ENCODE results near the gene SASH1. TPM values are rescaled to one million over a fixed set of nuclear protein-coding genes. Genes with fewer than 3 reads are reported as not detected.
A peak's percentile ranks its signal among the peaks of the same experiment; 100 is the strongest.

The SASH1 gene
- polyA plus RNA-seq, 4 donors: 29.4 to 32.6 (median 31.1) TPM

DNA sequence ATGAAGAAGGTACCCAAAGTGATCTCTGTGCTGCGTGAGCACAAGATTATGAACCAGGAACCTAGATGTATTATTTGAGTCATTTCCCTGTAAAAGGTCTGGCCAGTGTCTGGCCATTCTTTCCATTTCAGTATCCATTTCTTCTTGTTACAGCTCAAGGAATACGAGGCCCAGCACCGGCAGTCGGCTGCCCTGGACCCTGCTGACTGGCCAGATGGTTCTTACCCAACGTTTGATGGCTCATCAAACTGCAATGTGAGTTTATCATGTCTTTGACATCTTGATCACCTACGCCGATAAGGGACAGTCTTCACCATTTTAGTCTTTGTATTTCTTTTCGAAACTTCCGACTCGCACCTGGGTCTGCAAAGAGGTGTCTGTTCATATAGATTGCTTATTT, 144.8 kb downstream of the SASH1 start:
- DNase-seq (ENCODE audit: low read depth in 4 of 4, low spot score in 3 of 4): no peak

DNA sequence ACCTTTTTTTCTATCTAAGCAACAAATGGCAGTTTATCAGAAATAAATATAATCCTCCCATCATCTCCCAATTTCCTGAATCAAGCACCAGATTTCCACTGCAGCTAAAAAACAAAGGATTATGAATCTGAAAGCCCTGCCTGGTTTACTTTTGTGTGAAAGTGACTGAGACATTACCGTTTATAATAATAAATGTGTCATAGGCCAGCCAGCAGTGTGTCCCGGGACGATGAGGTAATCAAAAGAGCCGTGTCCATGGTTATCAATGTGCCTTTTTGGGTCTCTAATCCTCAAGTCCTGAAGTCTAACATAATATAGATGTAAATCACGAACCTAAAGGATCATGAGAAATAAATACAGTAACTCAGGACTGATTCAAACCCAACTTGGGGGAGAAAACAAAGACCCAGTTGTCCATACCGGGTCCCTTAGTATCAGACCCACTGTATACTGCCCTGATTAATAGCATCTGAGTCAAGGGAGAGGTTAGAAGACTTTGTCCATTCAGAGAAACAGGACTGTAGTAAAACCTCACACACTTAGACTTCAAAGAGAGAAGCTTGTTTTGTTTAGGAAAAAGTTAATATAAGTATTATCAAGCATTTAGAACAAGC, 149.1 kb downstream of the SASH1 start:
- DNase-seq (ENCODE audit: low read depth in 4 of 4, low spot score in 3 of 4): no peak

DNA sequence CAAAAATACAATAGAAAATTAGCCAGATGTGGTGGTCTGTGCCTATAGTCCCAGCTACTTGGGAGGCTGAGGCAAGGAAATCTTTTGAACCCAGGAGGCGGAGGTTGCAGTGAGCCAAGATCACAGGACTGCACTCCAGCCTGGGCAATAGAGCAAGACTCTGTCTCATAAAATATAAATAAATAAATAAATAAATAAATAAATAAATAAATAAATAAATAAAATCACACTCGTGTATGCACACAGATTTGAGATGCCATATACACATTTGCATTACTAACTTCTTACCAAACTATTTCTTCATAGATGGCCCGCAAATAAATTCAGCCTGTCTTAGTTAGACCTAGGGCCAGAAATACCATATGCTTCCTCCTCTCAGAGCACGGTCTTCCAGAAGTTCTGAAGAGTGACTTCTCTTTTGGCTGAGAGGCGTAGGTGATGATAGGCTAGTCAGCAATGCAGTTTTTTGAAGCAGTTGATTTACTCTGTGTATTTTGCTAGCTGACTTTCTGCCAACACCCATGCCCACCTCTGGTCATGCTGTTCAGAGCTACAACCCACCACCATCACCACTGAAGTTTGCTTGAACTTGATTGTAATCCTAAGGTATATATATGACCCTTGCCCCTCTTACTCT, 150.1 kb downstream of the SASH1 start:
- no peak for DNase-seq (ENCODE audit: low read depth in 4 of 4, low spot score in 3 of 4)

DNA sequence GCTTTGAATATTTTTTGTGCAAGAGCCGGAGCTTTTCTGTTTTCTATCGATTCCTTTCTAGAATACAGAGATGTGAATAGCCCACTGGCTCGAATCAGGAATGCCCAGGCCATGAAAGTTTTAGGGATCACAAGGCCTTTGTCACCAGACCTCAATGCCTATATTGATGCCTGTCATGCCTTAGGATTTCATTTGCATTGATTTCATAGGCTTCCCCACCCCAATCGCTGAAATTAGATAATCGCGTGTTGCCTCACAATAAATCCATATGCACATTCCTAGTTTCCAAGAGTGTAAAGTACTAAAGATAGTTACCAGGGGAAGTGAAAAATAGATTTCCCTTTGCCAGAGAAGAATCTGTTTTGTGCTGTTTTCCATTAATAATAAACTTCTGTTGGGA, 150.8 kb downstream of the SASH1 start:
- DNase-seq (ENCODE audit: low read depth in 4 of 4, low spot score in 3 of 4): no peak

DNA sequence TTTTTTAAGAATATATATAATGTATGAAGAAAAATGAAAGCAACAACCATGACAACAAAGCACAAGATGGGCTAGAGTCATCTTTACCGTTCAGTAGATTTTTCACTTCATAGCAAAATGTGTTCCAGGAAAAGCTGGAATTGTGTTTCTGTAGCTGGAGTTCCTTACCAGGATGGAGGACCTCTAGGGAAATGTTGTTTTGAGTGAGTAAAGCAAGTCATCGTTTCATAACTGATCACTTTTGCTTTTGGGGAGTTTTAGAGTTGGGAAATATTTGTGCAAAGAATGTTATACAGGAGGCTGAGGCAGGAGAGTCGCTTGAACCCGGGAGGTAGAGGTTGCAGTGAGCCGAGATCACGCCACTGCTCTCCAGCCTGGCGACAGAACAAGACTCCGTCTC, 151.6 kb downstream of the SASH1 start:
- no peak for DNase-seq (ENCODE audit: low read depth in 4 of 4, low spot score in 3 of 4)

DNA sequence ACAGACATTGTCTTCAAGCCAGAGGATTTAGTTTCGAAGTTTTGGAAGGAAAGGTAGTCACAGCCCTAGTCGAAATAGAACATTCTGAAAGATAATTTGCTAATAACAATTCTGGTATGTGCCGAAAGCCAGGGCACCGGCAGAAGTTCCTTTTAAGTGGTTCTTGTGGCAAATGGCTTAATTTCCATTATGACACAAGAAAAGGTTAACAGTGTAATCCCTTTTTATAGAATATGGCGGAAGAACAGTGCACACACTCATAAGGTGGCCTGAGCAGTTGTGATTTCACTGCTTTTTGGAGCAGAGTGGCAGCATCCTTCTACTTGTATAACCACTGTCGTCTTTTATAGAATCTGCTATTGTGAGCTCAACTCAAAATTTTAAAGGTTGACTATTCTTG, 152.4 kb downstream of the SASH1 start:
- DNase-seq (ENCODE audit: low read depth in 4 of 4, low spot score in 3 of 4): no peak

- no peak for DNase-seq (ENCODE audit: low read depth in 4 of 4, low spot score in 3 of 4)
Measured at GRCh38 chr6:148497257-148497656, 154.6 kb downstream of the SASH1 start.

DNA sequence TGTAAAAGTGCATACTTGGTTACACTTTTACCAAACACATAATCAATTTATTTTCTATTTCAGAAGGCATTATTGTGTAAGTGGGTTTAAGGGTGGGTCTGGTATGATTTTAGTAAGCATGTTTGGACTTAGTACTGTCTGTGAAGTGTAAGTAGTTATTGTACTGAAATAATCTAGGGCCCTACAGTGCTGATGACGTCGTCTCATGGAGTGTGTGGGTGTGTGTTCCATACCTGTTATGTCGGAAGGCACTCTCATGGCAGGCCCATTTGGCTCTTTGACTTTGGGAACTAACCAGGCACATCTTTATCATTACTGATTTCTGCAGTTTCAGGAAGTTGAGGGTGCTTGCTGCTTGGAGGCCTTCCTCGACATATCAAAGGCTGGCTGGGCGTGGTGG, 155.1 kb downstream of the SASH1 start:
- no peak for DNase-seq (ENCODE audit: low read depth in 4 of 4, low spot score in 3 of 4)

DNA sequence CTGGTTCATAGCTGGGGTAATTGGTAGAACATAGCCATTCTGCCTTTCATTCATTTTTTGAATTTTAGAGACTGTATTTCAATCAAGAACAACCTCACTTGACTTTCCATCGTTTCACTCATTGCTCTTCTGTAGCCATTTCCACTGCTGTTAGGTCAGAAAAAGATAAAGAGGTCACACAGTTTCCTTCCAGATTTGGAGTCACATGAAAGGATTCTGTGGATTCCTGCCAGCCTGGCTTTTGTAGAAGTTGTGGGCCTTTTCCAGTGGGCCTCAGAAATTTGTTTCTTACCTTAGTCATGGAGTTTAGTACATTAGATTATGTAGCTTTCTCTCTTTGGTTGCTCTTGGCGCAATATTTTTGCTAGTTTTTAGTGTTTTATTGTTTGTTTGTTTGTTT, 157.8 kb downstream of the SASH1 start:
- DNase-seq (ENCODE audit: low read depth in 4 of 4, low spot score in 3 of 4): no peak

DNA sequence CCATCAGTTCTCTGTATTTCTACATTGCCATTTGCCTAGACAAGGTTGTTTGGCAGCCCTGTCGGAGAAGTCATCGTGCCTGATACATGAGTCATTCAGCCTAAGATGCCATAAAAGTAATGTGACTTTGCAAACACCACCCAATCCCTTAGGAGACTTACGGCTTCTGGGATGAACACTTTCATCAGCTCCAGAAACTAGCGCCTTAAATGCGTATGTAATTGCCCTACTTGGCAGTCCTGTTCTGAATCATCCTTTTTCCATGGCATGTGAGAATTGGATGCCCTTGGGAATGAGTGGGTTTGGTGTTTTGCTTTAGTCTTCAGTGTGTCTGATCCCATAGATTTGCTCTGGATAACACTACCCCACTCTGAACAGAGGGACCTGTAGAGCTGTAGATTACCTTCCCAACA, 158.5 kb downstream of the SASH1 start:
- DNase-seq (ENCODE audit: low read depth in 4 of 4, low spot score in 3 of 4): no peak

- DNase-seq (ENCODE audit: low read depth in 4 of 4, low spot score in 3 of 4): no peak
Measured at GRCh38 chr6:148502083-148502772, 159.6 kb downstream of the SASH1 start.

DNA sequence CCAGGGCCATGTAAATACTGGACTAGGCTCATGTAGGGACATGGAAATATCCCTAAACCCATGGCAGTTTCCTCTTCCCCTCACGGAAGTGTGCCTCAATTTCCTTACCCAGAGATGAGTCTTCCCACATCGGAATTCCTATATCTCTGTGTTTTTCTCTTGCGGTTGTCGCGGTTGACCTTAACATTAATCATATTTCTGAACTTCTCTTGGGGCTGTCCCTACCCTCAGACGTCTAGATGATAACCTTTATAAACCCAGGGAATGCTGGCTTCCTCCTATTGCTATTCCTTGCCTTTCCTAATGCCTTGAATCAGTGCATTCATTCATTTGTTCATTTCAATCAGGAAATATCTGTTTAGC, 160.1 kb downstream of the SASH1 start:
- DNase-seq (ENCODE audit: low read depth in 4 of 4, low spot score in 3 of 4): no peak

GRCh38 chr6:148503703-148504102, 161.1 kb downstream of the SASH1 start:
- no peak for DNase-seq (ENCODE audit: low read depth in 4 of 4, low spot score in 3 of 4)

- no peak for DNase-seq (ENCODE audit: low read depth in 4 of 4, low spot score in 3 of 4)
Measured at GRCh38 chr6:148507774-148508173, 165.1 kb downstream of the SASH1 start.

DNA sequence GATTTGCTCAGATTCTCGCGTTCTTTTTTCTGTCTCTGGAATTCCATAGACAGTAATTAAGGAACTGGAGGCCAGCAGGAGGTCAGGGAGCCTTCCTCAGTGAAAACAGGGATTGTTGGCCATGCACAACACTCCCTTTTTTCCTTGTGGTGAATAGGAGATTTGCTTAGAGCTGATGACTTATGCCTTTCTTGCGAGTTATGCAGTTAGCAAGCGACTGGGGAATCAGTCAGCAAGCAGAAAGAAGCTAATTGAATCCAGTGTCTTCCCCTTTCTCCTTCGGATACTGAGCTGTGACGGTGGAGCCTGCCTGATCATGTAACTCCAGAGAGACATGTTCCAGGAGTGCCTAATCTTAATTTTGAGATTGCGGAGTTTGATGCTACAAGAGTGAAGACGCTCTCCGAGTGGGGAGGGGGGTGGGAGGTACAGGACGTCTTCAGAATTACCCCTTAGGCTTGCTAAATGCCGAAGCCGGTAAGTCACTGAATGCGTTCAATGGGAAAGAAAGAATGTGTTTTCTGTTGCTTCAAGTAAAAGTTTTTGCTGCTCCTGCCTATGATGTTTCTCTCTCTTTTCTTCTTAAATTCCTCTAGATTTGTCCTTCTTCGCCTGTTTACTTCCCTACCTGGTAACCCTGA, 165.9 kb downstream of the SASH1 start:
- DNase-seq (ENCODE audit: low read depth in 4 of 4, low spot score in 3 of 4): peak in 2 of 4 donors; percentile 40 to 42

DNA sequence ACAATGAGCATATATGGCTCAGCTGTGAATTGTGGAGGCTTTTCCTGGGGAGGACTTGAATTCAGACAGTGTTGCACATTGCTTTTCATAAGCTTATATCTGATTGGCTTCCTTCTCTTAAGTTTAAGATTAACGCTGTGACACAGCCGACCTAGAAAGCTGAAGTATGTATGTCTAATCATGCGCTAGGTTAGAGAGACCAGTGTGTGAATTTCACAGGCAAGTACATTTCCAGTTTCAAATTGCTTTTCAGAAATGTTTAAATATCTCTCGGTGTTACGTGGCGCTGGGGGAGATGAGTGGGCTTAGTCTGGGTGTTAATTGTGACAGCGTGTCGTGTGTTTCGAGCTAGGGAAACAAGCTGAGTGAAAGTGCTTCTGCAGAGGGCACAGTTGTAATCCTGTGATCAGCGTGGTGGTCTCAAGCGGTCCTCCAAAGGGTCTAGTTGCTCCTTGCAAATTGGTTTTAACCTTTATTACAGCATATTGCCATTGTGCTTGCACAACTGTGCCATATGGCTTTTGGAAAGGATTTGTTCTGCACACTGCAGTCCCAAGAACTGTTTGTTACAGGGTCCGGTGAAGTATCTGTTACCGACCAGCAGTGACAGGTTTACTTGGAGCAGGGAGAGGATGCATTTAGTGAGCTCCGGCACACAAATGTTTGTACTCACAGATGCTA, 166.6 kb downstream of the SASH1 start:
- peak in 1 of 4 donors; percentile 20 for DNase-seq (ENCODE audit: low read depth in 4 of 4, low spot score in 3 of 4)

DNA sequence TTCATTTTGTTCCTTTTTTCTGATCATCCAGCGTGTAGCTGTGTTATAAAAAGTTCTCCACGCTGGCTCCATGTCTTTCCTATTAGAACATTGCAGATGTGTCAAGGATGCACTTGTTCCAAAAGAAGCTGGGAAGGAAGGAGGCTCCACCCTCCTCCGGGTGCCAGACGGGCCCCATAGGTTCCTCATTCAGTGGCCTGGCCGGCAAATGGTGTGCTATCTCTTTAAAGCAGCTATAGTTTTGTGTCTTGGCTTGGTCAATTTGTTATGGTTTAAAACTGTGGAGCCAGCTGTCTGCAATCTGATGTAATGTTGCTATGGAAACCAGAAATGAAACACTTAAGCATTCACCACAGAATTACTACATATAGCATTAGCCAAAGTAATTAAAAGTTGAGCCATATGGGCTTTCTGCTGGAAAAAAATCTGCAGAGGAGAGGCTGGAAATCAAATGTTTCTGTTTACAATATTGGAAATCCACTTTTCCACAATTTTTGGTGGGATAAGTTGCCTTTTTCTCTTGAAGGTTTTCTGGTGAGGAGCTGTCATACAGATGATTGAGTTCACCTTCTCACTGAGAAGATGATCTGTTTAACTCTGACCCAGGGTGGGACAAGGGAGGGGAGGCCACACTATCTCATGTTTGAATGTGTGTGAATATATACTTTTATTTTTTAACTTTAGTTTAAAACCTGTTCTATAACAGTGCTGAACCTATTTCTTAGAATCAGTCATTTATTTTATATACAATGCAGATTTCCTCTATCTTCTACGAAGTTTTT, 167.4 kb downstream of the SASH1 start:
- peak; percentile 49 to 76 (median 72) for DNase-seq (ENCODE audit: low read depth in 4 of 4, low spot score in 3 of 4)

GRCh38 chr6:148513145-148514071, 170.8 kb downstream of the SASH1 start:
- peak in 3 of 4 donors; percentile 48 to 69 (median 59) for DNase-seq (ENCODE audit: low read depth in 4 of 4, low spot score in 3 of 4)
